ENCODE results near the gene SSBP4. TPM values are rescaled to one million over a fixed set of nuclear protein-coding genes. Genes with fewer than 3 reads are reported as not detected.

The SSBP4 gene
- total and polyA plus RNA-seq, 2 experiments from 2014 or later, result 46.9 to 169 TPM

GRCh38 chr19:18453269-18454024 is 34.2 kb downstream of the SSBP4 start:
- no peak overlapping the region for H3K4me3 ChIP-seq
- peaks cover 31% of the 10 kb centered on the region for H3K4me1 ChIP-seq (ENCODE audit: insufficient read depth)
- H3K9me2 ChIP-seq (ENCODE audit: insufficient read depth), result no peaks in the 10 kb centered on the region
- no peak overlapping the region for H3K9ac ChIP-seq
- H3K27ac ChIP-seq, result peak overlapping the region; percentile 66
- WGBS, 2 experiments (ENCODE audit: low coverage in 1 of 2, low lambda C conversion rate in 2 of 2, missing lambda C conversion rate in 2 of 2), result 55 to 57% methylated on average over 10 of the region's 10 CpGs
- H3K4me2 ChIP-seq (ENCODE audit: unreplicated experiment), result peak overlapping the region; percentile 37
- H2AFZ ChIP-seq, result no peak overlapping the region
- TF ChIP-seq EZH2 (IDR thresholded peaks at IDR 0.05; ENCODE audit: insufficient read depth, poor library complexity, severe bottlenecking), result no peak
- TF ChIP-seq EZH2phosphoT487 (IDR thresholded peaks at IDR 0.05; ENCODE audit: insufficient read depth, low read depth), result no peak
- H3K27me3 ChIP-seq (replicated peaks; ENCODE audit: insufficient read depth), result no peaks in the 10 kb centered on the region
- peaks cover 13% of the 10 kb centered on the region; the same call in 1 of the 2 replicates for H3K79me2 ChIP-seq (ENCODE audit: insufficient read depth)
- in situ Hi-C loops (cut with MboI), result loop anchor here (25.0 kb wide), 2 partner anchors 134 to 384 kb away; partner anchors contain the start of genes REX1BD and UPF1
- peaks cover 14% of the 10 kb centered on the region for H3F3A ChIP-seq (ENCODE audit: insufficient read depth)
- no peaks in the 10 kb centered on the region for H3K9me3 ChIP-seq (ENCODE audit: low read depth)
- H4K20me1 ChIP-seq (ENCODE audit: insufficient read depth), result no peaks in the 10 kb centered on the region
- H3K36me3 ChIP-seq (ENCODE audit: low read depth), result peaks cover 5% of the 10 kb centered on the region; the same call in 1 of the 2 replicates
- DNase-seq, result peak; percentile 74

- in situ Hi-C loops (cut with MboI), result loop anchor here (25.0 kb wide), 2 partner anchors 131 to 381 kb away; partner anchors contain the start of genes REX1BD and UPF1
Observed at GRCh38 chr19:18456279-18456678, 37.1 kb downstream of the SSBP4 start.

DNA sequence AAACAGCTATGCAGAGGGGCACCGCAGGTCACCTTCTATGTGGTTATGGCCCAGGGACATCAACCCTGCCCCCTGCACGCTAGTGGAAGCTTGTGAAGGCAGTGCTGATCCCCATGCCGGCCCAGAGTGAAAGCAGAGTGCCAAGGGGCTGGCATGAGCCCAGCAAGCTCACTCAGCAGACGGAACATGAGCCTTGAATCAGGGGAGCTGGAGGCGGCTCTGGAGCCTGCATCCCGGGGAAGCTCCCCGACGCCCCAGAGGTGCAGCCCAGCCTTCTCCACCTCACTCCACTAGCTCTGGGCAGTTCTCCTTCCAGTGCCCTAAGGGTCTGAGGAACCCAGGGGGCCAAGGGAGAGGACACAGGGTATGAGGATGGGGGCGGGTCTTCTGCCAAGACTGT is 37.8 kb downstream of the SSBP4 start:
- Histone ChIP-seq H3K4me3 (no peak overlapping the region), H3K36me3 (ENCODE audit: low read depth) (peaks cover 14% of the 10 kb centered on the region), H3F3A (ENCODE audit: insufficient read depth) (peaks cover 19% of the 10 kb centered on the region), H3K79me2 (ENCODE audit: insufficient read depth) (peaks cover 19% of the 10 kb centered on the region), H2AFZ (no peak overlapping the region), H4K20me1 (ENCODE audit: insufficient read depth) (no peaks in the 10 kb centered on the region), H3K4me2 (ENCODE audit: unreplicated experiment) (no peak overlapping the region), H3K27me3 (replicated peaks; ENCODE audit: insufficient read depth) (no peaks in the 10 kb centered on the region), H3K27ac (no peak overlapping the region), H3K4me1 (ENCODE audit: insufficient read depth) (peaks cover 40% of the 10 kb centered on the region), H3K9ac (no peak overlapping the region), H3K9me3 (ENCODE audit: low read depth) (no peaks in the 10 kb centered on the region), H3K9me2 (ENCODE audit: insufficient read depth) (no peaks in the 10 kb centered on the region)
- TF ChIP-seq EZH2phosphoT487 (IDR thresholded peaks at IDR 0.05; ENCODE audit: insufficient read depth, low read depth), result no peak
- no peak for TF ChIP-seq EZH2 (IDR thresholded peaks at IDR 0.05; ENCODE audit: insufficient read depth, poor library complexity, severe bottlenecking)
- in situ Hi-C loops (cut with MboI), result loop anchor here (25.0 kb wide), 2 partner anchors 130 to 380 kb away; partner anchors contain the start of genes REX1BD and UPF1
- peak; percentile 75 for DNase-seq
- 40 to 41% methylated on average over 8 to 9 of the region's 9 CpGs for WGBS, 2 experiments (ENCODE audit: low coverage in 1 of 2, low lambda C conversion rate in 2 of 2, missing lambda C conversion rate in 2 of 2)

More at GRCh38 chr19:18456279-18456678, 37.1 kb downstream of the SSBP4 start:
- no peak overlapping the region for H3K27ac ChIP-seq
- TF ChIP-seq EZH2 (IDR thresholded peaks at IDR 0.05; ENCODE audit: insufficient read depth, poor library complexity, severe bottlenecking) (no peak), EZH2phosphoT487 (IDR thresholded peaks at IDR 0.05; ENCODE audit: insufficient read depth, low read depth) (no peak)
- H3K4me2 ChIP-seq (ENCODE audit: unreplicated experiment), result no peak overlapping the region
- DNase-seq, result no peak
- H3K9me2 ChIP-seq (ENCODE audit: insufficient read depth), result no peaks in the 10 kb centered on the region
- peaks cover 19% of the 10 kb centered on the region for H3F3A ChIP-seq (ENCODE audit: insufficient read depth)
- H3K9me3 ChIP-seq (ENCODE audit: low read depth), result no peaks in the 10 kb centered on the region
- H3K9ac ChIP-seq, result no peak overlapping the region
- 82% methylated on average over 4 of the region's 4 CpGs for WGBS, 2 experiments (ENCODE audit: low coverage in 1 of 2, low lambda C conversion rate in 2 of 2, missing lambda C conversion rate in 2 of 2)
- H3K36me3 ChIP-seq (ENCODE audit: low read depth), result peaks cover 14% of the 10 kb centered on the region
- peaks cover 41% of the 10 kb centered on the region for H3K4me1 ChIP-seq (ENCODE audit: insufficient read depth)
- H4K20me1 ChIP-seq (ENCODE audit: insufficient read depth), result no peaks in the 10 kb centered on the region
- H2AFZ ChIP-seq, result no peak overlapping the region
- no peaks in the 10 kb centered on the region for H3K27me3 ChIP-seq (replicated peaks; ENCODE audit: insufficient read depth)
- H3K79me2 ChIP-seq (ENCODE audit: insufficient read depth), result peaks cover 16% of the 10 kb centered on the region
- no peak overlapping the region for H3K4me3 ChIP-seq

DNA sequence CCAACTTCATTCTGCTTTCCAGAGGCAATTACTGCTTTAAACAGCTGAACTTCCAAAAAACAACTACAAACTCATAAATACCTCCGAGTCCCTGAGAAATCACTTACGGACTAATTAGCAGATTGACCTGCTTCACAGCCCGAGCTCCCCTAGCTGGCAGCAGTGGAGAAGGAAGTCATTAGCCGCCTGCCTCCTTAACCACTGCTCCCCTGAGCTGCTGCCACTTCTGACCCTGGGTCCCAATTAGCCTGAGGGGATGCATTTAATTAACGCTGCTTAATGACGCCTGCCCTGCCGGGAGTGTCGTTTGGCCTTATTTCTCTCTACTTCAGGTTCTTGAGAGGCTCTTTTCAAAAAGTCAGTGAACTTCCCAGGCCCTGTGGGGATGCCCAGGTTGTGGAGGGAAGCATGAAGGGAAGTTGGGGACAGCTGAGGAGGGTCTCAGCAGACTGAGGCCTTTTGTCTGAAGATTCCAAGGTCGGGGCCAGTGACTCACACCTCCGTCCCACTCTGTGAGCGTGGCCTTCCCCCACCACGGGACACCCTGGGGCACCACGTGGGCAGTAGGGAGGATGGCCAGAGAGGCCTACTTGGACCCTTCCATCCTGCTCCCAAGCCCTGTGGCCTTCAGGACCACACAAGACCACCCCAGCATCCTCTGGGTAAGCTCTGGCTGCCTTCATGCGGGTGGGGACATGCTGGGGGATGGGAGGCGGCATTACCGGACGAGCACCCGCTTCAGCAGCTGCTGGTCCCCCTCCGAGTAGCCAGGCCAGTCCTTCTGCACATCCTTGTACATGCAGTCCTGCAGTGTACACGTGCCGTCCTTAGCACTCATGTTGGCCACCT is 38.5 kb downstream of the SSBP4 start:
- TF ChIP-seq EZH2 (IDR thresholded peaks at IDR 0.05; ENCODE audit: insufficient read depth, poor library complexity, severe bottlenecking) (no peak), EZH2phosphoT487 (IDR thresholded peaks at IDR 0.05; ENCODE audit: insufficient read depth, low read depth) (no peak)
- in situ Hi-C loops (cut with MboI), result loop anchor here (25.0 kb wide), 2 partner anchors 130 to 380 kb away; partner anchors contain the start of genes REX1BD and UPF1
- Histone ChIP-seq H3K27me3 (replicated peaks; ENCODE audit: insufficient read depth) (no peaks in the 10 kb centered on the region), H3K79me2 (ENCODE audit: insufficient read depth) (peaks cover 24% of the 10 kb centered on the region), H3K27ac (no peak overlapping the region), H3F3A (ENCODE audit: insufficient read depth) (peaks cover 19% of the 10 kb centered on the region), H3K9me3 (ENCODE audit: low read depth) (no peaks in the 10 kb centered on the region), H4K20me1 (ENCODE audit: insufficient read depth) (no peaks in the 10 kb centered on the region), H3K36me3 (ENCODE audit: low read depth) (peaks cover 14% of the 10 kb centered on the region), H3K4me3 (no peak overlapping the region), H3K9me2 (ENCODE audit: insufficient read depth) (no peaks in the 10 kb centered on the region), H3K4me1 (ENCODE audit: insufficient read depth) (peaks cover 33% of the 10 kb centered on the region), H2AFZ (no peak overlapping the region), H3K9ac (no peak overlapping the region), H3K4me2 (ENCODE audit: unreplicated experiment) (no peak overlapping the region)
- no peak for DNase-seq
- WGBS, 2 experiments (ENCODE audit: low coverage in 1 of 2, low lambda C conversion rate in 2 of 2, missing lambda C conversion rate in 2 of 2), result 77 to 80% methylated on average over 19 to 21 of the region's 21 CpGs

All from GM23248 (cell line).